B cell (primary cell): ENCODE data around the gene SLC6A16. TPM values are rescaled to one million over a fixed set of nuclear protein-coding genes. Genes with fewer than 3 reads are reported as not detected.
"Not testable (repeated sequence)": the region's sequence is repeated elsewhere in the genome, so short reads cannot be mapped to it uniquely, and the experiment has no call there.

ENCODE experiments used
- ATAC-seq: fragments of 200-7000 bp; cut with Tn5 transposase; one replicate; pipeline ENCODE4 v1.10.0; 2021; ENCODE audit warnings: low read depth, mild to moderate bottlenecking, moderate number of reproducible peaks, moderate library complexity
- CTCF ChIA-PET: fragments of 350-600 bp; sonication (Branson Sonifier 250); formaldehyde crosslinking; loops from one replicate; lab custom pipeline; 2021; ENCODE audit warnings: antibody characterized with exemption, inconsistent platforms; lab: Charles Lee
- POLR2A ChIA-PET: fragments of 350-600 bp; sonication (Branson Sonifier 250); formaldehyde crosslinking; loops from one replicate; lab custom pipeline; 2021; ENCODE audit warnings: antibody characterized with exemption; lab: Charles Lee
- DNase-seq: peaks from one replicate; pipeline ENCODE4 v3.0.0; 2013
- H2AFZ ChIP-seq: 2 replicates; pipeline ENCODE4 v1.6.1; 2012; ENCODE audit warnings: mild to moderate bottlenecking, low read depth, low read length; ENCODE audit not compliant: insufficient read depth, poor library complexity, severe bottlenecking
- H3K27ac ChIP-seq, 2 donors: 1 replicate in 1 of 2; 2 replicates in 1 of 2; pipeline ENCODE4 v1.5.1; 2012 to 2013; ENCODE audit warnings: low read length in 2 of 2, mild to moderate bottlenecking in 2 of 2, moderate library complexity in 1 of 2
- H3K27me3 ChIP-seq, 4 experiments: fragments of 200-600 bp in 1 of 4; sonication (generic) in 1 of 4; replicated peaks in 1 of 4; 1 replicate in 2 of 4; 2 replicates in 2 of 4; pipeline versions ENCODE4 v1.6.1 to v1.7.0; 2013 to 2016; ENCODE audit warnings: low read length in 3 of 4, mild to moderate bottlenecking in 2 of 4, mixed read lengths in 1 of 4, moderate library complexity in 1 of 4; ENCODE audit not compliant: insufficient read depth in 4 of 4, control insufficient read depth in 3 of 4; ENCODE audit errors: control extremely low read depth in 1 of 4
- H3K36me3 ChIP-seq, 2 experiments: replicated peaks in 1 of 2; 1 replicate in 1 of 2; 2 replicates in 1 of 2; pipeline versions ENCODE4 v1.6.1 to v1.7.1; 2013; ENCODE audit warnings: low read length in 1 of 2; ENCODE audit not compliant: insufficient read depth in 2 of 2, control insufficient read depth in 1 of 2; ENCODE audit errors: control extremely low read depth in 1 of 2, extremely low read depth in 1 of 2
- H3K4me1 ChIP-seq, 2 donors: fragments of 200-600 bp in 1 of 2; sonication (generic) in 1 of 2; 1 replicate in 1 of 2; 2 replicates in 1 of 2; pipeline versions ENCODE4 v1.5.1 to v1.6.1; 2013 to 2017; ENCODE audit warnings: low read length in 2 of 2; ENCODE audit not compliant: control insufficient read depth in 2 of 2, insufficient read depth in 2 of 2
- H3K4me2 ChIP-seq: replicated peaks from 2 replicates; pipeline ENCODE3; 2012; ENCODE audit warnings: mild to moderate bottlenecking, low read depth, low read length; ENCODE audit not compliant: poor library complexity, severe bottlenecking
- H3K4me3 ChIP-seq, 5 experiments: fragments of 200-600 bp in 1 of 5; sonication (generic) in 1 of 5; 1 replicate in 3 of 5; 2 replicates in 2 of 5; pipeline versions ENCODE4 v1.5.1 to v1.7.0; 2011 to 2016; ENCODE audit warnings: low read length in 4 of 5, mild to moderate bottlenecking in 4 of 5, low read depth in 2 of 5, control low read depth in 1 of 5, moderate library complexity in 1 of 5; ENCODE audit not compliant: insufficient read depth in 1 of 5; ENCODE audit errors: control extremely low read depth in 1 of 5, extremely low read depth in 1 of 5
- H3K79me2 ChIP-seq: fragments of 200-600 bp; sonication (generic); one replicate; pipeline ENCODE4 v1.6.0; 2016; ENCODE audit warnings: low read length; ENCODE audit not compliant: control insufficient read depth, insufficient read depth
- H3K9ac ChIP-seq: fragments of 200-600 bp; sonication (generic); 2 replicates; pipeline ENCODE4 v1.6.1; 2017; ENCODE audit warnings: mild to moderate bottlenecking, low read length, moderate library complexity
- H3K9me3 ChIP-seq, 3 donors: one replicate each; pipeline versions ENCODE4 v1.6.1 to v1.7.1; 2013; ENCODE audit warnings: low read length in 2 of 3; ENCODE audit not compliant: control insufficient read depth in 2 of 3, insufficient read depth in 1 of 3; ENCODE audit errors: control extremely low read depth in 1 of 3
- H4K20me1 ChIP-seq: 2 replicates; pipeline ENCODE4 v1.6.0; 2012; ENCODE audit warnings: mild to moderate bottlenecking, low read length; ENCODE audit not compliant: insufficient read depth, control insufficient read depth, poor library complexity, severe bottlenecking
- H3K27ac Mint-ChIP-seq: one replicate; pipeline ENCODE4 v1.8.0; 2021; ENCODE audit warnings: mixed read lengths
- H3K27me3 Mint-ChIP-seq: one replicate; pipeline ENCODE4 v1.8.0; 2021; ENCODE audit warnings: mixed read lengths
- H3K4me1 Mint-ChIP-seq: one replicate; pipeline ENCODE4 v1.8.0; 2021; ENCODE audit warnings: mixed read lengths
- H3K4me3 Mint-ChIP-seq: one replicate; pipeline ENCODE4 v1.8.0; 2021; ENCODE audit warnings: mixed read lengths
- H3K9me3 Mint-ChIP-seq: one replicate; pipeline ENCODE4 v1.8.0; 2022; ENCODE audit warnings: mixed read lengths; ENCODE audit not compliant: insufficient read depth
- EZH2 ChIP-seq: IDR thresholded peaks from 2 replicates; pipeline ENCODE4 v1.6.1; 2012; ENCODE audit warnings: borderline replicate concordance, low read depth, mild to moderate bottlenecking, moderate library complexity, low read length; ENCODE audit not compliant: insufficient read depth, poor library complexity, severe bottlenecking
- WGBS: methylation state at CpG from one replicate; pipeline ENCODE4 v1.1.5; 2013; ENCODE audit warnings: missing lambda C conversion rate; ENCODE audit not compliant: insufficient coverage; 5-methylcytosine and 5-hydroxymethylcytosine counted together
- intact Hi-C: fragments of 100-400 bp; cut with micrococcal nuclease; formaldehyde crosslinking; loops from one replicate; pipeline ENCODE4 v1.10.0; 2022
- polyA plus RNA-seq: library from polyadenylated mRNA; depleted of rRNA; stranded (reverse); fragments of >200 nt; gene quantifications from 2 replicates; pipeline ENCODE4 v1.2.3, GENCODE V29; 2012
- total RNA-seq, 2 donors: library from RNA; stranded (reverse); fragments of 120-200 nt in 1 of 2; gene quantifications; 1 replicate in 1 of 2; 2 replicates in 1 of 2; pipeline versions ENCODE4 v1.2.3 to v1.2.4, GENCODE V29; 2013 to 2022
- TF ChIP-seq, protein P1 (sequence below): fragments of 200-600 bp; IDR thresholded peaks from one replicate; pipeline ENCODE4 v1.8.0; 2022; ENCODE audit warnings: antibody characterized with exemption, mild to moderate bottlenecking

Gene SLC6A16
- total and polyA plus RNA-seq, 2 donors (not counting 1 experiment from before 2014, with no cell fraction given): 22.3 to 68.4 TPM

DNA sequence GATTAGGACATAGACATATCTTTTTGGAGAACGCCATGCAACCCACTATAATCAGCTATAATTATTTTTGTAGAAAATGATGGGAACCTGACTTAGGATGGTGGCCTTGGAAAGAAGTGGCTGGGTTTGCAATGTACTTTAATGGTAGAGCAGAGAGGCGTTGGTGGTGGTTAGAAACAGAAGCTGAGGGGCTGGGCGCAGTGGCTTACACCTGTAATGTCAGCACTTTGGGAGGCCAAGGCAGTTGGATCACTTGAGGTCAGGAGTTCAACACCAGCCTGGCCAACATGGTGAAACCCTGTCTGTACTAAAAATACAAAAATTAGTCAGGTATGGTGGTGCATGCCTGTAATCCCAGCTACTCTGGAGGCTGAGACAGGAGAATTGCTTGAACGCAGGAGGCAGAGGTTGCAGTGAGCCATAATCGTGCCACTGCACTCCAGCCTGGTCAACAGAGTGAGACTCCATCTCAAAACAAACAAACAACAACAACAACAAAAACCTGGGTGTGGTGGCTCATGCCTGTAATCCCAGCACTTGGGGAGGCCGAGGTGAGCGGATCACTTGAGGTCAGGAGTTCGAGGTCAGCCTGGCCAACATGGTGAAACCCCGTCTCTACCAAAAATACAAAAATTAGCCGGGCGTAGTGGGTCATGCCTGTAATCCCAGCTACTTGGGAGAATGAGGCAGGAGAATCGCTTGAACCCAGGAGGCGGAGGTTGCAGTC is 7.9 kb upstream of the SLC6A16 start:
- intact Hi-C loops: loop anchor here (5.0 kb wide), 1 partner anchor 344 kb away; the partner anchor contains the start of gene PRMT1
- peak overlapping the region; percentile 100 for H3K4me2 ChIP-seq

DNA sequence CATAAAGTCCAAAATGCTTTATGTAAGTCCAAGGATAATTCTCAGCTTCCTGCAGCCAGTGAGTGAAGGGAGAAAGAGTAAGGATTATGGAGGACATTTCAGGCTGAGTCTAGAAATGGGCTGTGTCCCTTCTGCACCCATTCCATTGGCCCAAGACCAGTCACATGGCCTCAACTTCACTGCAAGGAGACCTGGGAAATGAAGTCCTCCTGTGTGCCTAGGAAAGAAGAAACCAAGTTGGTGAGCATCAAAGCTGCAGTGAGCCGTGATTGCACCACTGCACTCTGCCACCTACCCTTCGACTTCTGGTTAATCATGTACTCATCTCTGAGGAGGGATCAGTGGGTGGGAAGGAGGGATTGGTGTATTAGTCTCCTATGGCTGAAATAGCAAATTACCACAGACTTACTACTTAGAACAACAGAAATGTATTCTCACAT is 6.6 kb upstream of the SLC6A16 start:
- Histone ChIP-seq H3K9ac (peak overlapping the region; percentile 21), H3K4me1 (peaks cover 79 to 89% of the 10 kb centered on the region in 2 donors), H2AFZ (no peak overlapping the region), H3K79me2 (peaks cover 80% of the 10 kb centered on the region), H3K36me3 (peaks cover 0 to 18% of the 10 kb centered on the region in 2 experiments), H3K27me3 (no peaks in the 10 kb centered on the region), H3K27ac (peak overlapping the region; percentile 93 to 98), H3K9me3 (peaks cover 0 to 4% (median 0%) of the 10 kb centered on the region in 3 donors), H3K4me2 (peak overlapping the region; percentile 66), H3K4me3 (peak overlapping the region in 1 of 5 experiments; percentile 35), H4K20me1 (peaks cover 13% of the 10 kb centered on the region)
- no peaks in the 10 kb centered on the region for H3K27me3 Mint-ChIP-seq
- peak overlapping the region; percentile 65 for H3K4me3 Mint-ChIP-seq
- ChIA-PET POLR2A (interaction anchor here (0.9 to 4.6 kb wide), 5 partner anchors 7 to 138 kb away, joined by 3 to 72 read pairs (median 5); partner anchors contain the start of gene PIH1D1), CTCF (interaction anchor here (0.6 to 5.5 kb wide), 9 partner anchors 8 to 148 kb away, joined by 3 to 39 read pairs (median 6); no protein-coding TSS in a partner anchor)
- intact Hi-C loops: loop anchor here (1.0 to 5.0 kb wide), 2 partner anchors 9 to 346 kb away; partner anchors contain the start of gene PRMT1
- no peaks in the 10 kb centered on the region for H3K9me3 Mint-ChIP-seq
- peak; percentile 29 for ATAC-seq
- peaks cover 82% of the 10 kb centered on the region for H3K4me1 Mint-ChIP-seq
- DNase-seq: peak; percentile 83
- WGBS: no CpG with 5 or more reads among the region's 2 CpGs
- TF ChIP-seq, protein P1, sequence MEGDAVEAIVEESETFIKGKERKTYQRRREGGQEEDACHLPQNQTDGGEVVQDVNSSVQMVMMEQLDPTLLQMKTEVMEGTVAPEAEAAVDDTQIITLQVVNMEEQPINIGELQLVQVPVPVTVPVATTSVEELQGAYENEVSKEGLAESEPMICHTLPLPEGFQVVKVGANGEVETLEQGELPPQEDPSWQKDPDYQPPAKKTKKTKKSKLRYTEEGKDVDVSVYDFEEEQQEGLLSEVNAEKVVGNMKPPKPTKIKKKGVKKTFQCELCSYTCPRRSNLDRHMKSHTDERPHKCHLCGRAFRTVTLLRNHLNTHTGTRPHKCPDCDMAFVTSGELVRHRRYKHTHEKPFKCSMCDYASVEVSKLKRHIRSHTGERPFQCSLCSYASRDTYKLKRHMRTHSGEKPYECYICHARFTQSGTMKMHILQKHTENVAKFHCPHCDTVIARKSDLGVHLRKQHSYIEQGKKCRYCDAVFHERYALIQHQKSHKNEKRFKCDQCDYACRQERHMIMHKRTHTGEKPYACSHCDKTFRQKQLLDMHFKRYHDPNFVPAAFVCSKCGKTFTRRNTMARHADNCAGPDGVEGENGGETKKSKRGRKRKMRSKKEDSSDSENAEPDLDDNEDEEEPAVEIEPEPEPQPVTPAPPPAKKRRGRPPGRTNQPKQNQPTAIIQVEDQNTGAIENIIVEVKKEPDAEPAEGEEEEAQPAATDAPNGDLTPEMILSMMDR: no peak
- TF ChIP-seq EZH2: no peak
- peak overlapping the region; percentile 99 for H3K27ac Mint-ChIP-seq

More for the DNA sequence above, 7.9 kb upstream of the SLC6A16 start:
- Histone ChIP-seq H3K36me3 (peaks cover 0 to 31% of the 10 kb centered on the region in 2 experiments), H3K79me2 (peaks cover 84% of the 10 kb centered on the region), H3K4me3 (peak overlapping the region in 1 of 5 experiments; percentile 32), H4K20me1 (peaks cover 25% of the 10 kb centered on the region), H3K4me1 (peaks cover 79 to 89% of the 10 kb centered on the region in 2 donors), H3K27ac (peak overlapping the region; percentile 93 to 98), H3K9ac (peak overlapping the region; percentile 35)
- POLR2A ChIA-PET: interaction anchor here (0.5 to 3.5 kb wide), 8 partner anchors 9 to 155 kb away, joined by 3 to 59 read pairs (median 8); partner anchors contain the start of genes PIH1D1, RPL13A and SLC6A16
- H3K27me3 Mint-ChIP-seq, H3K27me3 ChIP-seq, H3K9me3 Mint-ChIP-seq, DNase-seq, ATAC-seq, H2AFZ ChIP-seq, H3K9me3 ChIP-seq: not testable (repeated sequence)
- Mint-ChIP-seq H3K27ac (peak overlapping the region; percentile 99), H3K4me3 (peak overlapping the region; percentile 100), H3K4me1 (peaks cover 81% of the 10 kb centered on the region)
- WGBS: 82% methylated on average over 4 of the region's 13 CpGs
- CTCF ChIA-PET: interaction anchor here (0.8 to 5.5 kb wide), 15 partner anchors 8 to 141 kb away, joined by 3 to 39 read pairs (median 4); partner anchors contain the start of genes FLT3LG and SLC6A16

DNA sequence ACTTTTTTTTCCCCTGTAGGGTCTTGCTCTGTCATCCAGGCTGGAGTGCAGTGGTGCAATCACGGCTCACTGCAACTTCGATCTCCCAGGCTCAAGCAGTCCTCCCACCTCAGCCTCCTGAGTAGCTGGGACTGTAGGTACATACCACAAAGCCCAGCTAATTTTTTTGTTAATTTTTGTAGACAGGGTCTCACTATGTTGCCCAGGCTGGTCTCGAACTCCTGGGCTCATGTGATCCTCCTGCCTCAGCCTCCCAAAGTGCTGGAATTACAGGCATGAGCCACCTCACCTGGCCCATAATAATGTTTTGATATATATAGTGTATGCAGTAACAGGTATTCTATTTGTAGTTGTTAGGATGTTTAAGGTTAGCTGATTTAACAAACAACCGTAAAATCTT is 6.2 kb upstream of the SLC6A16 start:
- Histone ChIP-seq H3K4me1 (peaks cover 81 to 90% of the 10 kb centered on the region in 2 donors), H3K9ac (peak overlapping the region; percentile 21), H3K4me3 (peak overlapping the region in 1 of 5 experiments; percentile 35), H3K27ac (peak overlapping the region; percentile 26 to 93), H3K79me2 (peaks cover 78% of the 10 kb centered on the region), H3K4me2 (peak overlapping the region; percentile 66), H3K36me3 (peaks cover 0 to 15% of the 10 kb centered on the region in 2 experiments)
- not testable (repeated sequence) for H3K9me3 Mint-ChIP-seq, H4K20me1 ChIP-seq, H2AFZ ChIP-seq, ATAC-seq, H3K9me3 ChIP-seq, DNase-seq, H3K27me3 ChIP-seq, H3K27me3 Mint-ChIP-seq
- H3K4me3 Mint-ChIP-seq: peak overlapping the region; percentile 65
- ChIA-PET POLR2A (interaction anchor here (0.7 to 4.6 kb wide), 7 partner anchors 8 to 138 kb away, joined by 3 to 72 read pairs (median 4); partner anchors contain the start of gene PIH1D1), CTCF (interaction anchor here (0.6 to 5.5 kb wide), 9 partner anchors 9 to 148 kb away, joined by 3 to 39 read pairs (median 6); no protein-coding TSS in a partner anchor)
- intact Hi-C loops: loop anchor here (1.0 to 5.0 kb wide), 2 partner anchors 9 to 346 kb away; partner anchors contain the start of gene PRMT1
- WGBS: 83% methylated on average over 2 of the region's 4 CpGs
- peak overlapping the region; percentile 99 for H3K27ac Mint-ChIP-seq
- peaks cover 82% of the 10 kb centered on the region for H3K4me1 Mint-ChIP-seq
